K562 (cell line): Measurements from ENCODE around the gene ST3GAL3. TPM values are rescaled to one million over a fixed set of nuclear protein-coding genes. Genes with fewer than 3 reads are reported as not detected.

Experiments
- ATAC-seq: fragments of 200-7000 bp; cut with Tn5 transposase; 3 replicates; pipeline ENCODE4 v1.9.1; 2020; ENCODE audit warnings: moderate library complexity
- BruUV-seq: library from RNA; stranded (reverse); fragments of 400-500 nt; replicated peaks from 2 replicates; lab custom pipeline; 2021; lab: Mats Ljungman, UMichigan
- CTCF ChIA-PET: fragments of 300-600 bp; formaldehyde crosslinking; extraction: SDS; loops from one replicate; lab custom pipeline; 2021; ENCODE audit warnings: low intra/inter-chr PET ratio; lab: Yijun Ruan, JAX
- POLR2A ChIA-PET: fragments of 300-600, 350-650 bp; sonication (Branson Sonifier 250); formaldehyde crosslinking; extraction: SDS; loops from one replicate; lab custom pipeline; 2021; ENCODE audit warnings: antibody characterized with exemption, inconsistent platforms; lab: Yijun Ruan, JAX
- DNase-seq, 4 experiments: peaks; one replicate each; pipeline versions ENCODE4 v3.0.0 to v3.0.0-alpha.2; 2011 to 2018; ENCODE audit warnings: low spot score in 3 of 4, mixed read lengths in 3 of 4; ENCODE audit errors: extremely low read depth in 1 of 4
- FAIRE-seq: peaks from 2 replicates; lab custom pipeline; 2011; peaks lifted over from hg19 to GRCh38; lab: Jason Lieb, UNC
- H2AFZ ChIP-seq: 2 replicates; pipeline ENCODE4 v1.6.0; 2011; ENCODE audit warnings: low read depth, low read length, control low read depth, inconsistent platforms
- H3K27ac ChIP-seq: fragments of 200-600 bp; 3 replicates; pipeline ENCODE4 v1.8.0; 2011; ENCODE audit warnings: low read depth, mild to moderate bottlenecking, control low read depth, inconsistent platforms, low read length, moderate library complexity, mixed read lengths; ENCODE audit errors: extremely low read depth
- H3K27me3 ChIP-seq, 2 experiments: fragments of 300-600 bp in 1 of 2; 2 replicates in 1 of 2; 3 replicates in 1 of 2; pipeline versions ENCODE4 v1.6.0 to v1.8.0; 2011; ENCODE audit warnings: inconsistent platforms in 2 of 2, low read length in 2 of 2, mild to moderate bottlenecking in 1 of 2, mixed read lengths in 1 of 2, moderate library complexity in 1 of 2; ENCODE audit not compliant: control insufficient read depth in 2 of 2, insufficient read depth in 2 of 2
- H3K36me3 ChIP-seq: fragments of 300-600 bp; 3 replicates; pipeline ENCODE4 v1.8.0; 2011; ENCODE audit warnings: mild to moderate bottlenecking, low read length, inconsistent platforms; ENCODE audit not compliant: control insufficient read depth, insufficient read depth
- H3K4me1 ChIP-seq, 2 experiments: fragments of 200-600 bp in 1 of 2; replicated peaks in 1 of 2; 2 replicates in 1 of 2; 3 replicates in 1 of 2; pipeline versions ENCODE4 v1.5.1 to v1.8.0; 2011; ENCODE audit warnings: inconsistent platforms in 2 of 2, low read length in 2 of 2, mild to moderate bottlenecking in 1 of 2, mixed read lengths in 1 of 2, moderate library complexity in 1 of 2; ENCODE audit not compliant: control insufficient read depth in 2 of 2, insufficient read depth in 2 of 2
- H3K4me2 ChIP-seq: 2 replicates; pipeline ENCODE4 v1.6.1; 2011; ENCODE audit warnings: low read length, control low read depth, inconsistent platforms, mixed read lengths; ENCODE audit not compliant: insufficient read depth
- H3K4me3 ChIP-seq: fragments of 200-600 bp; sonication (generic), shearing (Covaris generic); 2 replicates; pipeline ENCODE4 v1.5.1; 2016; ENCODE audit warnings: control low read depth, inconsistent platforms
- H3K79me2 ChIP-seq: fragments of 200-600 bp; 3 replicates; pipeline ENCODE4 v1.8.0; 2011; ENCODE audit warnings: low read length, inconsistent platforms; ENCODE audit not compliant: control insufficient read depth, insufficient read depth
- H3K9ac ChIP-seq, 2 experiments: 2 replicates each; pipeline versions ENCODE4 v1.6.0 to v1.6.1; 2011; ENCODE audit warnings: low read depth in 2 of 2, low read length in 2 of 2, control low read depth in 1 of 2, inconsistent platforms in 1 of 2, mild to moderate bottlenecking in 1 of 2, mixed read lengths in 1 of 2; ENCODE audit not compliant: insufficient read depth in 1 of 2
- H3K9me1 ChIP-seq: one replicate; pipeline ENCODE4 v1.6.0; 2011; ENCODE audit warnings: inconsistent platforms, mild to moderate bottlenecking, low read length, moderate library complexity; ENCODE audit not compliant: control insufficient read depth, insufficient read depth
- H3K9me3 ChIP-seq: replicated peaks from 2 replicates; pipeline ENCODE4 v1.5.1; 2011; ENCODE audit warnings: low read depth, low read length, inconsistent platforms; ENCODE audit not compliant: control insufficient read depth, insufficient read depth
- H4K20me1 ChIP-seq: replicated peaks from 2 replicates; pipeline ENCODE4 v1.6.1; 2011; ENCODE audit warnings: low read length, inconsistent platforms, mixed read lengths; ENCODE audit not compliant: control insufficient read depth, insufficient read depth
- ARID1B ChIP-seq: fragments of 450-650 bp; IDR thresholded peaks from 2 replicates; pipeline ENCODE4 v1.6.1; 2016; ENCODE audit warnings: antibody characterized with exemption, mild to moderate bottlenecking, inconsistent platforms
- ATF3 ChIP-seq, 2 experiments: fragments of 450-650 bp in 1 of 2; sonication (generic) in 1 of 2; formaldehyde crosslinking in 1 of 2; IDR thresholded peaks in 1 of 2; conservative IDR thresholded peaks in 1 of 2; 2 replicates each; pipeline versions ENCODE4 v1.6.1 to v1.8.1; 2016 to 2023; ENCODE audit warnings: mild to moderate bottlenecking in 2 of 2, moderate library complexity in 2 of 2, inconsistent platforms in 1 of 2, missing genetic modification reagents in 1 of 2
- CBFA2T2 ChIP-seq: fragments of 450-650 bp; conservative IDR thresholded peaks from 2 replicates; pipeline ENCODE4 v1.6.1; 2017; ENCODE audit warnings: mild to moderate bottlenecking
- CBFA2T3 ChIP-seq: fragments of 450-650 bp; IDR thresholded peaks from 2 replicates; pipeline ENCODE4 v1.6.1; 2017
- CLOCK ChIP-seq: fragments of 250-450 bp; sonication (Bioruptor Pico); IDR thresholded peaks from 2 replicates; pipeline ENCODE4 v1.4.0; 2020; ENCODE audit warnings: mild to moderate bottlenecking, moderate library complexity, borderline replicate concordance
- ESRRB ChIP-seq: fragments of 250-450 bp; sonication (Bioruptor Pico); IDR thresholded peaks from 2 replicates; pipeline ENCODE4 v1.5.0; 2020; ENCODE audit warnings: mild to moderate bottlenecking, moderate library complexity, borderline replicate concordance
- HCFC1 ChIP-seq: IDR thresholded peaks from 2 replicates; pipeline ENCODE4 v1.6.1; 2012; ENCODE audit warnings: low read depth, low read length, improper control_type of control experiment
- KAT7 ChIP-seq: sonication (generic); formaldehyde crosslinking; IDR thresholded peaks from 2 replicates; pipeline ENCODE4 v1.8.0; 2022; ENCODE audit warnings: missing genetic modification reagents, mild to moderate bottlenecking, borderline replicate concordance
- NCOR1 ChIP-seq: fragments of 450-650 bp; IDR thresholded peaks from 2 replicates; pipeline ENCODE4 v1.6.1; 2016; ENCODE audit warnings: mild to moderate bottlenecking, moderate library complexity
- NR0B1 ChIP-seq: fragments of 450-650 bp; IDR thresholded peaks from one replicate; pipeline ENCODE4 v1.6.1; 2018; ENCODE audit warnings: mild to moderate bottlenecking, moderate library complexity; ENCODE audit not compliant: partially characterized antibody
- POLR2AphosphoS5 ChIP-seq: IDR thresholded peaks from 2 replicates; pipeline ENCODE4 v1.6.1; 2011; ENCODE audit warnings: mild to moderate bottlenecking, low read depth, low read length, moderate library complexity; ENCODE audit not compliant: control insufficient read depth, insufficient read depth
- SNRNP70 ChIP-seq: fragments of 200-400 bp; formaldehyde crosslinking; optimal IDR thresholded peaks from 2 replicates; pipeline ENCODE3; 2017; ENCODE audit warnings: low read depth, low read length
- TARDBP ChIP-seq: fragments of 450-650 bp; IDR thresholded peaks from 2 replicates; pipeline ENCODE4 v1.6.1; 2016
- ZKSCAN3 ChIP-seq: fragments of 250-450 bp; sonication (Bioruptor Pico); IDR thresholded peaks from 2 replicates; pipeline ENCODE4 v1.4.0; 2020
- ZNF274 ChIP-seq: IDR thresholded peaks from 2 replicates; pipeline ENCODE4 v1.6.1; 2011; ENCODE audit warnings: low read depth, mild to moderate bottlenecking, low read length, moderate library complexity, borderline replicate concordance
- WGBS: fragments of 100-300 bp; shearing (Covaris generic); methylation state at CpG from one replicate; pipeline ENCODE4 v1.1.6; 2016; ENCODE audit warnings: low coverage, mixed read lengths; ENCODE audit not compliant: insufficient coverage; ENCODE audit errors: missing lambda C conversion rate; 5-methylcytosine and 5-hydroxymethylcytosine counted together
- in situ Hi-C: fragments of 300-500 bp; cut with MboI; formaldehyde crosslinking; loops from 4 replicates; pipeline ENCODE4 v1.15.0; 2018; ENCODE audit warnings: inconsistent platforms, mixed read lengths
- intact Hi-C: fragments of 100-400 bp; cut with micrococcal nuclease; formaldehyde crosslinking; loops from 2 replicates; pipeline ENCODE4 v1.14.2; 2022
- polyA plus RNA-seq, 8 experiments: library from polyadenylated mRNA; depleted of rRNA in 4 of 8; stranded (reverse) in 5 of 8; unstranded in 3 of 8; fragments of >200 nt; fragmentation: Nextera tagmentation in 2 of 8; fragmentation: Illumina TruSeq in 1 of 8; extraction: Ambion mirVana in 2 of 8; extraction: Trizol in 1 of 8; gene quantifications; 2 replicates each; pipeline versions ENCODE4 v1.2.1 to v1.2.3, GENCODE V29; 2011 to 2014; ENCODE audit warnings: inconsistent platforms in 1 of 8, missing spikeins in 1 of 8
- total RNA-seq, 7 experiments: library from RNA; depleted of rRNA in 6 of 7; stranded (reverse); fragments of >200 nt in 6 of 7; fragmentation: Illumina TruSeq in 2 of 7; extraction: Trizol in 2 of 7; gene quantifications; 2 replicates each; pipeline versions ENCODE4 v1.2.1 to v1.2.3, GENCODE V29; 2011 to 2021; ENCODE audit warnings: low replicate concordance in 1 of 7

Gene ST3GAL3
- total and polyA plus RNA-seq, 9 of the 15 experiments (the other 6 are each of a cell fraction or from before 2014, with no cell fraction given) = 1.2 to 18.9 (median 11.0) TPM

GRCh38 chr1:43958351-43959255 is 251.3 kb downstream of the ST3GAL3 start (continued):
- TF ChIP-seq ATF3 (IDR thresholded peaks at IDR 0.05) (peak; percentile 58; the same call in 1 of the 2 replicates), ATF3 (CRISPR knock-in tag; conservative IDR thresholded peaks at IDR 0.05) (no peak), ARID1B (peak; percentile 83), CBFA2T2 (peak; percentile 75), CBFA2T3 (peak; percentile 81), NCOR1 (peak; percentile 67), KAT7 (CRISPR knock-in tag) (0 out of 2 replicates have a peak, but pooled peaks have one; percentile 29), POLR2AphosphoS5 (peak; percentile 42; the same call in 1 of the 2 replicates)
- TF ChIP-seq, all 486 proteins: peak for 27

- CTCF ChIA-PET = no interaction called here
- FAIRE-seq = no peak
- WGBS = 92% methylated on average over 8 of the region's 8 CpGs
- TF ChIP-seq SNRNP70 = no peak
- no peak for TF ChIP-seq CLOCK (CRISPR knock-in tag)
- TF ChIP-seq ESRRB (CRISPR knock-in tag) = no peak
- no peak for TF ChIP-seq TARDBP
- no peak for TF ChIP-seq HCFC1
- no peak for TF ChIP-seq ZNF274
- no peak for TF ChIP-seq NR0B1
- no peak for TF ChIP-seq ZKSCAN3 (CRISPR knock-in tag)
Measured at GRCh38 chr1:43960798-43961197, 253.5 kb downstream of the ST3GAL3 start.

More at GRCh38 chr1:43960798-43961197, 253.5 kb downstream of the ST3GAL3 start:
- Histone ChIP-seq H3K4me3 (no peak overlapping the region), H2AFZ (no peak overlapping the region), H3K36me3 (peaks cover 75% of the 10 kb centered on the region), H3K9ac (peak overlapping the region in 1 of 2 experiments; percentile 33; a peak in 1 of 4 replicates), H3K9me1 (no peaks in the 10 kb centered on the region), H3K79me2 (no peaks in the 10 kb centered on the region), H3K4me2 (no peak overlapping the region), H3K4me1 (peaks cover 16 to 18% of the 10 kb centered on the region in 2 experiments; a peak in 4 of 5 replicates), H4K20me1 (peaks cover 9% of the 10 kb centered on the region; the same call in 1 of the 2 replicates), H3K27me3 (no peaks in the 10 kb centered on the region), H3K9me3 (no peaks in the 10 kb centered on the region), H3K27ac (no peak overlapping the region)
- in situ Hi-C loops (no loop called here), intact Hi-C loops (no loop called here)
- ATAC-seq (no peak), DNase-seq (no peak)
- POLR2A ChIA-PET = no interaction called here
- no TSS peak for BruUV-seq
